Iris pigment epithelial cell (primary cell): ENCODE results near the gene TBC1D22B.
A peak's percentile ranks its signal among the peaks of the same experiment; 100 is the strongest.
"Not testable (repeated sequence)": the region's sequence is repeated elsewhere in the genome, so short reads cannot be mapped to it uniquely, and the experiment has no call there.

Source experiments
- DNase-seq: peaks from one replicate; pipeline ENCODE4 v3.0.0-alpha.2; 2011; ENCODE audit warnings: low read depth

Gene TBC1D22B

GRCh38 chr6:37303891-37304503 lies 46.4 kb downstream of the TBC1D22B start:
- peak; percentile 56 for DNase-seq

DNA sequence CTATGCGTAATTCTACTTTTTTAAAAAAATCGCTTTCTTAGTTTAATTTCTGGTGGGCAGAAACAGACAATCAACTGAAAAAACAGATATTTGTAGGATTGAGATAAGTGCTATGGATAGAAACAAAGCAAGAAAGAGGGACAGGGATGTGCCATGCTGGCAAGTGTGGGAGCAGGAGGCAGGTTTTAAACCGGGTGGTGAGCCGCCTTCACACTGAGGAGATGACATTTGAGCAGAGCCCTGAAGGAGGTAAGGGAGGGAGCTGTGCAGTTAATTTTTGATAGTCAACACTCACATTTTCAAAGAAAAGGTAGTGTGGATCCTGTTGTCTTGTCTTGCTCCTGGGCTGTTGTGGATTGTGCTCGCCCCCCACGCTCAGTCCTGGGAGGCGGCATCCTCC lies 47.2 kb downstream of the TBC1D22B start:
- no peak for DNase-seq

DNA sequence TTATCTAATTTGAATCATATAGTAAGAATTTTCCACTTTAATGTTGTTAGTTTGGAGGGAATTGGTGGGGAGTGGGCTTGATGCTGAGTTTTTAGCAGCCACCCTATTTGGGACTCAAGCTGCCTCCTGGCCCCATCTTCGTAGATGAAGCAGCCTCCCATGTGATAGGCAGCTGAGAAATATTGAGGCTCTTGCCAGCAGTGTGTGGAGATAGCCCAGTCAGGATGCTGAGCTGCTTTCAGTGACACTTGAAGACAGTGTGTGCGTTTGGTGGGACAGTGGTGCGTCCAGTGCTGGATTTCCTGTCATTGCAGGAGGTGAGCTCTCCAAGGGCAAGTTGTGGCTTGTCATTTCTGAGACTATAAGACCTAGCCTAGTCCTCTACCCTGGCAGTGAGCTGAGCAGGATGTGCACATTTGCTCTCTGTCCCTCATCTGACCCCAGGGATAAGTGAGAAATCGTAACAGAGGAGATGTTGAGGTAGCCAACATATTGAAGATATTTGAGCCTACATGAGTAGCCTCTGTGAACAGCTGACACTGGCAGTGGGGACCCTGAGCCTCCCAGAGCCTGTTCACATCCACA lies 48.4 kb downstream of the TBC1D22B start:
- no peak for DNase-seq

GRCh38 chr6:37306624-37307222 lies 49.2 kb downstream of the TBC1D22B start:
- DNase-seq, result no peak

- not testable (repeated sequence) for DNase-seq
Observed at GRCh38 chr6:37307484-37307883, 49.9 kb downstream of the TBC1D22B start.

- DNase-seq, result peak; percentile 68
Observed at GRCh38 chr6:37308069-37308815, 50.7 kb downstream of the TBC1D22B start.

- DNase-seq, result no peak
Observed at GRCh38 chr6:37309046-37309445, 51.5 kb downstream of the TBC1D22B start.

DNA sequence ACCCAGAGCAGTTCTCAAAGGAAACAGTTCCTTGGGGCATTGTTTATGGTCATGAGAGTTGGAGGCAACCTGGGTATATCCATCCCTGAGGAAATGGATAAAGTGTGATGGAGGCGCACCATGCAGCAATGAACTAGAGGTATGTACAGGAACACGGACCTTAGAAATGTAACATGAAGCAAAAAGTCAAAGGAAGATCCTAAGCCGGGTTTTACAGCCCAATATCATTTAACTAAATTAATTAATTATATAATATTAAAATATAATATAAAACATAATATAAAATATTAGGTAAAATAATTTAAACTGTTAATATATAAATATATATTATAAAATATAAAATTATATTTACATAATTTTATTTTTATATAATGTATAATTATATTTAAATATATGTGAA lies 52.1 kb downstream of the TBC1D22B start:
- DNase-seq, result no peak

GRCh38 chr6:37310966-37311365 lies 53.4 kb downstream of the TBC1D22B start:
- DNase-seq, result no peak

GRCh38 chr6:37311741-37312473 lies 54.3 kb downstream of the TBC1D22B start:
- peak; percentile 76 for DNase-seq

- no peak for DNase-seq
Observed at GRCh38 chr6:37313723-37314486, 56.3 kb downstream of the TBC1D22B start.

DNA sequence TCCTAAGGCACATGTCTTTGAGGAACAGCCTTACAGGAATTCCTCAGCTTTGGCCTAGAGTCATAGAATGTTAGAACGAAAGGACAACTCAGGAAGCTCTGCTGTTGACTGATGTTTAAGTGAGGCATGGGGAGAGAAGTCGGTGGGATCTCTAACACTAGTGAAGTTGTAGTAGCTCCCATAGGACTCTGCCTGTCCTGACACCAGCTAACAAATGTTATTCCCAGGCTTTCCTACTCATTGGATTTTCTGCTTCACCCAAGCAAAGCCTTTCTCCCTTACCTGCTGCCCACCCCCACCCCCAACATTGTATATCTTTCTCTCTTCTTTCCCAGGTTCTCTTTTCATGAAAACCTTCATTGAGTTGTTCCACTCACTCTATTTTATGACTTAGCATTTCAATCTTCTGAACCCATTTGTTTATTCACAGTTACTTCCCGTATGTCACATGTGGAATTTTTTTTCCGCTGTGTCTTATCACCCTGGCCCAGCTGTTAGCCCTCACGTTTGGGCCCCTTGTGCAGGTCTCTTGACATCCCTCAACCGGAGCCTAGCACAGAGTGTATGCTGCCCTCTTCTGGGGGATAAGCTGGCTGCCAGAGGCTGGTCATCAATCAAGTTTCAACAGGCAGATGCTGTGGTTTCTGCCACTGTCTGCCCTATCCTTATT lies 57.0 kb downstream of the TBC1D22B start:
- peak; percentile 70 for DNase-seq

DNA sequence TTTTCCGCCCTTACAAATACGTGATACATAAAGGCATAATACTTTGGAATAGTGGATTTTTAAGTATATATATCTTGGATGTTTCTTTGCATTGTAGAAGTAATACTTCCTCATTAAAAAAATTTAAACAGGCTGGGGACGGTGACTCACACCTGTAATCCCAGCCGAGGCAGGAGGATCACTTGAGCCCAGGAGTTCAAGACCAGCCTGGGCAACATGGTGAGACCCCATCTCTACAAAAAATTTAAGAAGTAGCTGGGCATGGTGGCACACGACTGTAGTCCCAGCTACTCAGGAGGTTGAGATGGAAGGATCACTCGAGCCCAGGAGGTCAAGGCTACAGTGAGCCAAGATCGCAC lies 57.6 kb downstream of the TBC1D22B start:
- DNase-seq, result no peak

GRCh38 chr6:37316071-37316470 lies 58.5 kb downstream of the TBC1D22B start:
- no peak for DNase-seq

DNA sequence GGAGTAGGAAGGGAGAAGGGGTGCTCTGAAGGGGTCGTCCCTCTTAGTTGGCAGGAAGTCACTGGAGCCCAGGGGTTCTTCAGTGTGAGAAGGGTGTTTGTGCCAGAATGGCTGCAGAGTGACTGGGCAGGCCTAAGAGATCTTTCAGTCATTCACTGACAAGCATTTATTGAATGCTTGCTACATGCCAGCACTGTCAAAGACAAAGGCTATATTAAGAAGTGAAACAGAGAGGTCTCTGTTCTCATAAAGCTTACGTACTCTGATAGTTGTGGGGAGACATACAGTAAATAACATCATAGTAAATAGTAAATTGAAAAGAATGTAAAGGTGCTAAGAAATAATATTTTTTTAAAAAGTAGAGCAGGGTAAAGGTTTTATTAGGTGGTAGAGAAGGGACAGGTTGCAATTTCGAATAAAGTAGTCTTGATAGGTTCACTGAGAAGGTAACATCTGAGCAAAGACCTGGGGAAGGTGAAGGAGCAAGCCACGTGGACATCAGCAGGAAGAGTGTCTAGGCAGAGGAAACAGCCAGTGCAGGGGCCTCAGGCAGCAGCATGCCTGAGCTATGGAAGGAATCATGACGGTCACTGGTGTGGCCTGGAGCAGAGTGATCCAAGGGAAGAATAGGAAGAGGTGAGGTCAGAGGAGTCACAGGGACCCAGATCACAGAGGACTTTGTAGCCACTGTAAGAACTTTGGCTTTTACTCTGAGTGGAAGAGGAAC lies 59.9 kb downstream of the TBC1D22B start:
- DNase-seq, result no peak

GRCh38 chr6:37319156-37319555 lies 61.6 kb downstream of the TBC1D22B start:
- no peak for DNase-seq

GRCh38 chr6:37319856-37320480 lies 62.4 kb downstream of the TBC1D22B start:
- peak; percentile 15 for DNase-seq

- DNase-seq, result no peak
Observed at GRCh38 chr6:37320646-37321045, 63.1 kb downstream of the TBC1D22B start.

DNA sequence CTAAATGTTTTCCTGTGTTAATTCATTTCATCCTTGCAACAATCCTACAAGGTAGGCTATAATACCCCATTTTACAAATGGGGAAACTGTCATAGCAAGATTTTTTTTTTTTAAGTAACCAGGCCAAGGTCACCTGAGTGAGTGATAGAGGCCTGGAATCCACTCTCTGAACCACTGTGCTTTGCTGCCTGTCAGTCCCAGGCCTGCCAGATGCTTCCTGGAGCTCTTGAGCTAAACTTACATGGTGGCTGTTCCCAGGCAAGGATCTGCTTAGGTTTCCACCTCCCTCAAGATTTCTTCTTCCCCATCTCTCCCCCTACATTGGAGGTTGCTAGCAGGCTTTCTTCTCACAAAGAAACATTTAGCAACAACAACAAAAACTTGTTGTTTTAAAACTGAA lies 63.5 kb downstream of the TBC1D22B start:
- DNase-seq, result peak; percentile 15
